Measurements from ENCODE around the gene ATN1.

DNA sequence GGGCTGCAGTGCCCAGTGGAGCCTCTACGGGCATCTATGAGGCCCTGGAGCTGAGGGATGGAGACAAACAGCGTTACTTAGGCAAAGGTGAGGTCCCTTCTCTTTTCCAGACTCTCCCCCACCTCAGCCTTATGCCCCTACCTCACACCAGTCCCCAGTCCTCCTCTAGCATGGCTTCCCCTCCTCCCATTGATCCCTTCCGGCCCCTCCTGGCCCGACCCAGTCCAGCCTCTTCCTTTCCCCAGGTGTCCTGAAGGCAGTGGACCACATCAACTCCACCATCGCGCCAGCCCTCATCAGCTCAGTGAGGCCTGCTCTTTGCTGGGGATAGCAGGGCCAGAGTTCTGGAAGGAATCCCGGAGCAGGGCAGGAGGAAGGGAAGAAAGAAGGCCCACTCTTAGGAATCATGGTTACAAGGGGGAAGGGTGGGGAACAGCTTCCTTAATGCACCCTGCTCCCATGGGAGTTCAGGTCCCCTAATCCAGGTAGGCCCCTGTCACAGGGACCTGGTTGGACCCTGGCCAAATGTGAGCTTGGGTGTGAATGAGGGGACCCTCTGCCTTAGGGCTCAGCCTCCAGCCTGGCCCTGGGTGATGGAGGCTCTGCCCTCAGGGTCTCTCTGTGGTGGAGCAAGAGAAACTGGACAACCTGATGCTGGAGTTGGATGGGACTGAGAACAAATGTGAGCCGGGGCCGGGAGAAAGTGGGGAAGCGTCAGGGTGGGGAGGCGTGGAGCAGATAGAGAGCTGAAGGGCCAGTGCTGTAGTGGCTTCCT is 11.1 kb upstream of the ATN1 start:
- TF ChIP-seq FOXA1 (IDR thresholded peaks at IDR 0.05; ENCODE audit: borderline replicate concordance) (no peak), EZH2 (IDR thresholded peaks at IDR 0.05; ENCODE audit: borderline replicate concordance, low read depth, low read length) (no peak), MYC (IDR thresholded peaks at IDR 0.05; ENCODE audit: low read depth, low read length) (no peak), MYC (CRISPR knock-in tag; IDR thresholded peaks at IDR 0.05; ENCODE audit: borderline replicate concordance, low read depth) (no peak)
- TF ChIP-seq, protein P1, sequence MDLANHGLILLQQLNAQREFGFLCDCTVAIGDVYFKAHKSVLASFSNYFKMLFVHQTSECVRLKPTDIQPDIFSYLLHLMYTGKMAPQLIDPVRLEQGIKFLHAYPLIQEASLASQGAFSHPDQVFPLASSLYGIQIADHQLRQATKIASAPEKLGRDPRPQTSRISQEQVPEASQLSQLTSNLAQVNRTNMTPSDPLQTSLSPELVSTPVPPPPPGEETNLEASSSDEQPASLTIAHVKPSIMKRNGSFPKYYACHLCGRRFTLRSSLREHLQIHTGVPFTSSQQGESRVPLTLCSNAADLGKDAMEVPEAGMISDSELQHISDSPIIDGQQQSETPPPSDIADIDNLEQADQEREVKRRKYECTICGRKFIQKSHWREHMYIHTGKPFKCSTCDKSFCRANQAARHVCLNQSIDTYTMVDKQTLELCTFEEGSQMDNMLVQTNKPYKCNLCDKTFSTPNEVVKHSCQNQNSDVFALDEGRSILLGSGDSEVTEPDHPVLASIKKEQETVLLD (IDR thresholded peaks at IDR 0.05) = no peak
- TF ChIP-seq, protein P2, sequence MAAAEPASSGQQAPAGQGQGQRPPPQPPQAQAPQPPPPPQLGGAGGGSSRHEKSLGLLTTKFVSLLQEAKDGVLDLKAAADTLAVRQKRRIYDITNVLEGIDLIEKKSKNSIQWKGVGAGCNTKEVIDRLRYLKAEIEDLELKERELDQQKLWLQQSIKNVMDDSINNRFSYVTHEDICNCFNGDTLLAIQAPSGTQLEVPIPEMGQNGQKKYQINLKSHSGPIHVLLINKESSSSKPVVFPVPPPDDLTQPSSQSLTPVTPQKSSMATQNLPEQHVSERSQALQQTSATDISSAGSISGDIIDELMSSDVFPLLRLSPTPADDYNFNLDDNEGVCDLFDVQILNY (CRISPR knock-in tag; IDR thresholded peaks at IDR 0.05) = no peak
- TF ChIP-seq, protein P3, sequence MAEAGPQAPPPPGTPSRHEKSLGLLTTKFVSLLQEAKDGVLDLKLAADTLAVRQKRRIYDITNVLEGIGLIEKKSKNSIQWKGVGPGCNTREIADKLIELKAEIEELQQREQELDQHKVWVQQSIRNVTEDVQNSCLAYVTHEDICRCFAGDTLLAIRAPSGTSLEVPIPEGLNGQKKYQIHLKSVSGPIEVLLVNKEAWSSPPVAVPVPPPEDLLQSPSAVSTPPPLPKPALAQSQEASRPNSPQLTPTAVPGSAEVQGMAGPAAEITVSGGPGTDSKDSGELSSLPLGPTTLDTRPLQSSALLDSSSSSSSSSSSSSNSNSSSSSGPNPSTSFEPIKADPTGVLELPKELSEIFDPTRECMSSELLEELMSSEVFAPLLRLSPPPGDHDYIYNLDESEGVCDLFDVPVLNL (CRISPR knock-in tag; IDR thresholded peaks at IDR 0.05; ENCODE audit: low read depth) = no peak

All from K562 (cell line).